Lung microvascular endothelial cell (primary cell): ENCODE measurements around the gene FAM228A. TPM values are rescaled to one million over a fixed set of nuclear protein-coding genes. Genes with fewer than 3 reads are reported as not detected.
"Not testable (repeated sequence)": the region's sequence is repeated elsewhere in the genome, so short reads cannot be mapped to it uniquely, and the experiment has no call there.

Experiments
- DNase-seq, 2 donors: peaks; one replicate each; pipeline versions ENCODE4 v3.0.0 to v3.0.0-alpha.2; 2010; ENCODE audit warnings: low read depth in 2 of 2
- total RNA-seq: library from RNA; depleted of rRNA; stranded (reverse); fragments of >200 nt; gene quantifications from 2 replicates; pipeline ENCODE4 v1.2.1, GENCODE V29; 2014

Gene FAM228A
- under 0.01 and 0.20 TPM in 2 replicates for total RNA-seq

DNA sequence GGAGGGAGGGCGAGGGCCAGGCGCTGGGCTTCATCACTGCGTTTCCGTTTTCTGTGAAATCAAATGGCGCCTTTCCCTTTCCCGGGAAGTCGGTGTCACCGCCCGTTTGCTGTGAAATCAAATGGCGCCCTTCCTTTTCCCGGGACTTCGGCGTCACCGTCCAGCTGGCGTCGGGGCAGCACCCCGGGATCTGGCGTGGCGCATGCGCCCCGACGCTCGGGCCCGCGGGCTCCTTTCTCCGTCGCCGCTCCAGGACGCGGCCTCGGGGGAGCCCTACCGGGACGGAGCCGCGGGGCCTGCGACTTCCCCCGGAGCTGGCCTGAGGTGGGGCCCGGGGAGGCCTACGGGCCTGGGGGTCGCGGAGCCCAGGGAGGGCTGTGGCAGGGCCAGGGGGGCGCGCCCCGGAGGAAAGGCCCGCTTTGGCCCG is at the start of gene FAM228A:
Gene FAM228A (plus strand): TSS at position 203 of the 427 bp plus-strand sequence. CDS start 428 bp downstream, outside the sequence.
- no peak for DNase-seq

DNA sequence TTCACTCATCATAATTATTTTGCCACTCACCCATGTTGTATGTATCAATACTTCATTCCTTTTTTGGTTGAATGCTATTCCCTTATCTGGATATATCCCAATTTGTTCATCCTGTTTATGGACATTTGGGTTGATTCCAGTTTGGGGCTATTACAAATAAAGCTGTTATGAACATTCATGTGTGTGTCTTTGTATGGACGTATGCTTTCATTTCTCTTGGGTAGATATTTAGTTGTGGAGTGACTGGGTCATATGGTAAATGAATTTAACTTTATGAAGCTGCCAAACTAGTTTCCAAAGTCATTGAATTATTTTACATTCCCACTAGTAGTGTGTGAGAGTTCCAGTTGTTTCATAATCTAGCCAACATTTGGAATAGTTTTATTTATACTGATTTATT is 48.9 kb upstream of the FAM228A start:
- DNase-seq = no peak

- no peak for DNase-seq
Observed at GRCh38 chr2:24132543-24132942, 42.3 kb upstream of the FAM228A start.

GRCh38 chr2:24140305-24140704 is 34.5 kb upstream of the FAM228A start:
- DNase-seq = not testable (repeated sequence)

DNA sequence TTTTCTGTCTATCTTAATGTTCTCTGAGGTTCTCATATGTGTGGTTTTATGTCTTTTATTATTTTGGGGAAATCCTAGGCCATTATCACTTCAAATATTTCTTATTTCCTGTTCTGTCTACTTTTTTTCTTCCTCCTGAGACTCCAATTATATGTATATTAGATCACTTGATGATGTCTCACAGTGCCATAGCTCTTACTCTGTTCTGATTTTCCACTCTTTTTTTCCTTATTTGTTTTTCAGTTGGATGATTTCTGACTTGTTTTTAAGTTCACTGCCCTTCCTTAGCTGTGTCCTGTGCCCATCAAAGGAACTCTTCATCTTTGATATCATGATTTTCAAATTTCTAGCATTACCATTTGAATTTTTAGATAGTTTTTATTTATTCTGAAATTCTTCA is 27.5 kb upstream of the FAM228A start:
- no peak for DNase-seq

GRCh38 chr2:24152413-24153197 is 22.2 kb upstream of the FAM228A start:
- no peak for DNase-seq

- no peak for DNase-seq
Observed at GRCh38 chr2:24153478-24153877, 21.4 kb upstream of the FAM228A start.

DNA sequence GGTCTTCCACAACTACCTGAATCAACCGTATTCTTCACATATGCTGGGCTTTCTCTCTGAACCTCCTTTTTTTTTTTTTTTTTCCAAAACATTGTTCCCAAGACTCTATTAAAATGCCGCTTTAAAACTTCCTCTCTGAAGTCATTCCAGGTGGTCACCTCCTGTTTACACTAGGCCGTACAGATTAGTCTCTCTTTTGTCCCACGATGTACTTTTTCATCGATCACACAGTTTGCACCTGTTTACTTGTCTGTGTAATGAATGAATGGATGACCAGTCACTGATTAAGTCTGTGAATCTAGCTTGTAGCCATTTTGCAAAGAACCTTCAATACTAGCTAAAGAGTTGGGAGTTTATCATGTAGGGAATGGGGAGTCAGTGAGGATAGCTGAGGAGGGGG is 16.7 kb upstream of the FAM228A start:
- no peak for DNase-seq

DNA sequence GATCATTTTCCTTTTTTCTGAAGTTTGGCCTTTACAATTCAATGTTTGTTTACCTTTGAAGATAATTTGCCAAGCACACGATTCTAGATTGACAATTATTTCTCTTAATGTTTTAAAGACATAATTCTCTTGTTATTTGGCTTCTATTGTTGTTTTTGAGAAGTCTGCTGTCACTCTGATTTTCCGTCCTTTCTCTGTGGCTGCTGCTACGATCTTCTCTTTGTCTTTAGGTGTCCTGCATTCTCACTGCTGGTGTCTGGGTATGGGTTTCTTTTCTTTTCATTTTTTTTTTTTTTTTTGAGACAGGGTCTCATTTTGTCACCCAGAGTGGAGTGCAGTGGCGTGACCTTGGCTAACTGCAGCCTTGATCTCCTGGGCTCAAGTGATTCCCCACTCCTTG is 15.1 kb upstream of the FAM228A start:
- no peak for DNase-seq

DNA sequence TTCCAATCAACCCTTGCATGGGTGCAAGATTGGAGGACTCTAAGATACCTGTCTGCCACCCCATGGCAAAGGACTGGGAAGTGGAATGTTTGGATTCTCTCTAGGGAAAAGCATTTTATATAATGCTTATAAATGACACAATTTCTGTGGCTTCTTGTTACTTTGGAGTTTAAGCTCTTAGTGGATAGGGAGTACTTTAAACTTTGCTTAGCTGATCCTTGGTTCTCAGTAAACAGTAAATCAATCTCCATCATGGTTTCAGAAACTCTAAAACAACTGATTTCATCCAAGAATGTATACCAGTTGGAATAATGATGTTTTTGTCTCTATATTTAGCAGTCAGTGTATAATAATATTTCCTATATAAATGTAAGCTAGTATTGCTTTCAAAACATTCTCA is 14.1 kb upstream of the FAM228A start:
- DNase-seq = no peak

DNA sequence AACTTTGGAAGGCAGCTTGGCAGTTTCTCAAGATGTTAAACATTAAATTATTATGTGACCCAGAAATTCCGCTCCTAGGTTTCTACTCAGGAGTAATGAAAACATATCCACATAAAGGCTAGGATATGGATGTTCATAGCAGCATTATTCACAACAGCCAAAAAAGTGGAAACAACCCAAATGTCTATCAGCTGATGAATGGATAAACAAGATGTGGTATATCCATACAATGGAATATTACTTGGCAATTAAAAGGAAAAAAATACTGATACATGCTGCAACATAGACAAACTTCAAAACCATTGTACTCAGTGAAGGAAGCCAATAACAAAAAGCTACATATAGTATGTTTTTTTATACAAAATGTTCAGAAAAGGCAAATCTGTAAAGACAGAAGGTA is 12.4 kb upstream of the FAM228A start:
- no peak for DNase-seq

DNA sequence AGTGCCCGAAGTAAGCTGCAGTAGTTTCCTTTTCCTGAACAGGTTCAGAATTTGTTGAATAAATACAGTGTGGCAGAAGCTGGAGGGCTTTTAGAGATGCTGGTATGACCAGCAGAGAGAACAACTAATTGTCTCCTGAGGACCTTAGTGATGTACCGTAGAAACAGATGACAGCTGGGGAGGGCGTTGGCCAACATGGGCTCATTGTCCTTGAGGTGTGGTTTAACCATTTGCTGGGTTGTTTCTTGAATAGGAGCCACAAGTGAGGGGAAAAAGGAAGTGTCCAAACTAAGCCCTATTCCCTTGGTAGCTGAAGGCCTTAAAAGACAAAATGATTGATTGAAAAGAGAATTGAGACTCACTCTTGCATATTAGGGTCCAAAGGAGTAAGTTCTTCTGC is 11.7 kb upstream of the FAM228A start:
- no peak for DNase-seq

DNA sequence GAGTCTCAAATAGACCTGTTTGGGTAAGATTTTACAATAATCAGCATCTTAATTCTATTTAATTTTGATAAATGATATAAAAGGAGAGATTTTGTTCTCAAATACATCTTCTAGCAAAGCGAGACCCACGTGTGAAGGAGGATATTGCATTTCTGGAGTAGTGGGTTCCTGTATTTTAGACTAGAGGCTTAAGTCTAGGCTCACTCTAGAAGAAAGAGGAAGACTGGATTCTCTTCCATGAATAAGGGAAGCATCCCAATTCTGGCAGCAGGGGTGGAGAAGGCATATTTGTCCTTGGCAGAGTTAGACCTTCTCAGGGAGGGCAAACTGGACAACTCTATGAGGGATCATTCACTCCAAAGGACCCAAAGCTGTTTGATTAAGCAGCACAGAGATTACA is 11.3 kb upstream of the FAM228A start:
- no peak for DNase-seq

DNA sequence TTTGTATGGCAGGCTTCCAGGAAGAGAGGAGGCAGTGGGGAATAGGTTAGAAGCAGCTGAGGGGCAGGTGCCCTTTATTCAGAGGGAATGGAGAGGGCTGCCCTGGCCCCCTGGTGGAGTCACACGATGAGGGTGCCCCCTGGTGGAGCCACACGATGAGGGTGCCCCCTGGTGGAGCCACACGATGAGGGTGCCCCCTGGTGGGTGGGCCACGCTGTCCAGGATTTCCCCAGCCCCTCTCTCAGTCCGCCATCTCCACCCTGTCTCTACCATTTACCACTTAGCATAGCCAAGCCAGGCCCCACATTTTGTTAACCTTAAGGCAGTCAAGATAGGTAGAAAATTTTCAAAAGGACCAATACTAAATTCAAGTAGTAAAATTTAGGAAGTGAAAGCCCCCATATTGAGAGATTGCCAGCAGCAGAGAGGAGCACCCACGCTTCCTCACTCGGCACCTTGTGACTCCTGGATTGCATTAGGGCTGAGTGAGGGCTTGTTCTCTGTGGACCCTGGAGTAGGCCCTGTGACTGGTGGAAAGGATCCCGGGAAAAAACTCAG is 10.4 kb upstream of the FAM228A start:
- DNase-seq = peak; percentile 35 to 42

DNA sequence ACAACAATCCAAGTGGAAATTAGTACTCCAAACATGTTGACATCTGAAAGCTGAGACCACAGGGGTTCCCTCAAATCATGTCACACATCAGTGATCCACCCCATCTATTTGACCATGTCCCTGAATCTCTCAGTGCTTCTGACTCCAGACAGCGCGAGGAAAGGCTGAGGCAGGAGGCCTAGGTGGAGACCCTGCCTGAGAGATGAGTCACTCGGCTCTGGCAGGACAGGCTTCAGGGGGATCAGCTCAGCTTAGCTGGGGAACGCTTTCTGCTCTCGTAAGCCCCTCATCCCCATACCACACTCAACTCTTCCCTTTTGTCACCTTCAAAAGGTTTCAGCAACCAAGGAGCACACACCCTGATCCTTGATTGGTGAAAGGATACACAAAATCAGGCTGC is 5.8 kb upstream of the FAM228A start:
- DNase-seq = no peak

DNA sequence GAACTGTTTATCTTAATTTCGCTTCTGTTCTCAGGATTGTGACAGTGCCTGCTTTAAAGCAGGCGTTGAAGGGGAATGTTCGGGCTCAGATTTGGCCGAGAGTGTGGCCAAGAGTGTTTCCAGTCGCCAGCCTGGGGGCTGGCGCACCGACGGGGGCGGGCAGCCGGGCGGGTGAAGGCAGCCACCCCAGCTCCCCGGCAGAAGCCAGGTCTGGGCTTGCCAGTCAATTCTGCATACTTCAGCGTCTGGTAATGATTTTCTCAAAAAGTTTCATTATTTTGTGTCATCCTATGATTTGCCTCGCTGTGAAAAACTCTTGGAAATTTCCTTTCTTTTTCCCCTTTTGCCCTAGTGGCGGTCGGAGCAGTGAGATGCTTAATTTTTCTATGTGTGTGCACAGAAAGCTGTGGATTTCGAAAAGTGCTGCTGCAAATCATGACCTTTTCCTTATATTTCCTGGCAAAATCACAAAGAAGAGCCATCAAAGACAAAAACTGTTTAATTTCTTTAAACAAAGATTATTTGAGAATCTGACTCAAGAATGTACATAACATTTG is 856 bp downstream of the FAM228A start:
- no peak for DNase-seq

DNA sequence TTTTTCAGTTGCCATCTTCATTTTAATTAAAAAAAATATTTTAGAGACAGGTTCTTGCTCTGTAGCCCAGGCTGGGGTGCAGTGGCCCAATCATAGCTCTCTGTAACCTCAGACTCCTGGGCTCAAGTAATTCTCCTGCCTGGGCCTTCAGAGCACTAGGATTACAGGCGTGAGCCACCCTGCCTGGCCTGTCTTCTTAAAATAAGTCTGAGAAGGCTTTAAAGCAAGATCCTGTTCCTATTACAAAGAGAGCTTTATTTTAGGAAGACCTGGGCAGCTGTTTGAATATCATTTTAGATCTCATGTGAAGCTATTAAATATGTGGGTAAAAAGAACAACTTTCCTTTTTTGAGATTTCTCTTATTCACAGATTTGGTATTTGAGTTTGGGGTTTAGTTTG is 1.5 kb downstream of the FAM228A start:
- no peak for DNase-seq

DNA sequence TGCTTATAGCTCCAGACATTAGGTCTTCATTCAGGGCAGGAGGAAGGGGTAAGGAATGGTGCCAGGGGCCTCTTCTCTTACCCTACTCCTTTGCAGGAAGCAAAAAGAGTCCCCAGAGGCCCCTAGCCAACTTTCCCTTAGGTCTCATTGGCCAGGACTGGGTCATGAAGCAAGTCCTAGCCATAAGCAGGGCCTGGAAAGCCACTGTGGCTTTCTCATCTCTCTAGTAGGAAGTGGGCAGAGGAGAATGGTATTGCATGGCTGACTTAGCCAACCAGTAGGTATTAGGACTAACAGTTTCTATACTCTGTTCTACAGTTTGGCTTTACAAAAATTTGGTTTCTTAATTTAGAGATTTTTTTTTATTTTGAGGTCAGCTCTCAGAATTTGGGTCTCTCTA is 4.8 kb downstream of the FAM228A start:
- DNase-seq = no peak

DNA sequence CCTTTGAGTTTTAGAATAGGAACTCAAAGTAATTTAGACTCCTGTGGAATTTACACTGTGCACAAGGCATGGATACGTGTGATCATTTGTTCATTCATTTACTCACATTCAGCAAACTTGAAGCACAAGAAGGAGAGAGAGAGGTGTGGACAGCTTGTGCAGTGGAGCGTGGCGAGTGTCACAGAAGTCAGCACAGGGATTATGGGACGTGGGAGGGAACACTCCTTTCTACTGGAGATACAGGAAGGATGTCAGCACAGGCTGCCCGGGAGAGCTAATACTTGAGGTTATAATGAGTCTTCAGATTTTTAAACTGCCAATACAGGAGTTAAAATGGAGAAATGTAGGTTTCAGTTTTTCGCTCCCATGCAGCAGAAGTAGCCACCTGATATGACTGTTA is 7.0 kb downstream of the FAM228A start:
- DNase-seq = no peak

DNA sequence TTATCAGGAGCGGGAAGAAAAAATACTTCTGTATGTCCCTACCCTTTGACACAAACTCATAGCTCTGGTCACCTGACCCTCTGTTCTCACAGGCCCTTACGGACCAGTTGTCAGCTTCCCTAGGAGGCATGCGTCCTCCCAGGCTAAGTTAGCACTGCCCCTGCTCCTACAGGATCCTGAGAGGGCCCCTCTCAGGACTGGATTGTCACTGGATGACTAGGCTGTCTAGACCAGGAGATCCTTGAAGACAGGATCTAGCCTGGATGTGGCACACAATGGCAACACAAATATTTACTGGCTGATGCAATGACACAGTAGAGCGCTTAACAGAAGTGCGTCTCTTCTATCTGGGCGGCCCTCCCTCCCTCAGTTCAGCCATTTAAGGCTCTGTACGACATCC is 7.7 kb downstream of the FAM228A start:
- DNase-seq = no peak

DNA sequence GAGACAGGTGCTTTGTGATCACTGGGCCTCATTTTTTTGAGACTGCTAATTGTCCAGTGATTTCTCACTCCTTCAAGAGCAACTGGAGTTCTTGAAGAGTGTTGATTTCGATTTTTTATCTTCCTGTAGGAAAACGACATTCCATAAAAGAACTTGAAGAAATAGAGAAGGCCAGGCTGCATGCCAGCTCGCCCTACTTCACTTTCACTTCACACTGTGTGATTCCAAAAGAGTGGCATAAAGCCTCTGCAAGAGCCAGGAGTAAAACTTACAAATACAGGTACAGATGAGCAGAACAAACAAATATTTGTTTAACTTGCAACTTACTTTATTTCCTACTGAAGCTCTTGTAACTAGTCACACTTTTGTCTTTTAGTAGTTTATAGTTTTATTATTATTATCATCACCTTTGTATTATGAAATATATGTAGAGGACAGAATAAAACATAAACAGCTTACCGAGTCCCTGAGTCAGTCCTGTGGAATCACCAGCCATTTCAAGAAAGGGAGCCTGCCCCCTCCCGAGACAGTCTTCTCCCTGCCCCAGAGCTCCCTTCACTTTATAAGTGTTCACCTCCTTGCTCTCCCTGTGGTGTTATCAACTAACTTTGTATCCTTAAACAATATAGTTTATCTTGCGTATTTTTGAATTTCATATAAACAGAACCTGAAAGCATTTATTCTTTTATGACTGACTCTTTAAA is 8.7 kb downstream of the FAM228A start:
- DNase-seq = no peak

- DNase-seq = no peak
Observed at GRCh38 chr2:24189551-24189950, 14.7 kb downstream of the FAM228A start.
